CD4-positive, alpha-beta T cell treated with Interferon gamma for 1 hour (primary cell): ENCODE measurements around the gene PRDM1.

Experiments used
- DNase-seq: peaks from one replicate; pipeline ENCODE4 v3.0.0-alpha.2; 2020

PRDM1 gene

DNA sequence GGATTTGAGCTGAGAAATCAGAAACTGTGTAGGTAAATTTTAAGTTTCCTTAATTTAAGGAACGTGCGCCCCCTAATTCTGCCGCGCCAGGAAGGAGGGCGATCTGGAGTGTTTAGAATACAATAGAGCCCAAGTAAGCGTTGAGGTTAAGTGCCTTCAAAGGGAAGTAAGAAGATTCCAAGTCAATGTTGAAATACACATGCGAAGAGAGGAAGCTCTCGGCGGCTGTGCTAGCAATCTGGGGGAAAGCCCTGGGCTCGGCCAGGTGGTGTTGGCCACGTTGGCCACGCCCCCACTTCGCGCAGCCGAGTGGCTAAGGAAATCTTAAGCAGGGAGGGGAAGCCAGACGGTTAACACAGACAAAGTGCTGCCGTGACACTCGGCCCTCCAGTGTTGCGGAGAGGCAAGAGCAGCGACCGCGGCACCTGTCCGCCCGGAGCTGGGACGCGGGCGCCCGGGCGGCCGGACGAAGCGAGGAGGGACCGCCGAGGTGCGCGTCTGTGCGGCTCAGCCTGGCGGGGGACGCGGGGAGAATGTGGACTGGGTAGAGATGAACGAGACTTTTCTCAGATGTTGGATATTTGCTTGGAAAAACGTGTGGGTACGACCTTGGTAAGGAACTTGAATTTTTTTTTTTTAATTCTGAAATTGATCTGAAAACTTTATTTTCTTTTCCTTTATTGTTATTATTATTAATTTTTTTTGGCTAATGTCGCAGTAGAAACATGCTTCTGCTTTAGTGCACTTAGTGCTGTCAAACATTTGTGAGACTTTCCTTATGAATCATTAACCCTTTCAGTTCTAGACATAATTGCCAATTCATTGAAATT, at the start of gene PRDM1:
PRDM1 (plus strand) TSS at position 353 of the 830 bp plus-strand sequence; CDS start at position 571, 218 bp downstream.
- peak; percentile 91 for DNase-seq

DNA sequence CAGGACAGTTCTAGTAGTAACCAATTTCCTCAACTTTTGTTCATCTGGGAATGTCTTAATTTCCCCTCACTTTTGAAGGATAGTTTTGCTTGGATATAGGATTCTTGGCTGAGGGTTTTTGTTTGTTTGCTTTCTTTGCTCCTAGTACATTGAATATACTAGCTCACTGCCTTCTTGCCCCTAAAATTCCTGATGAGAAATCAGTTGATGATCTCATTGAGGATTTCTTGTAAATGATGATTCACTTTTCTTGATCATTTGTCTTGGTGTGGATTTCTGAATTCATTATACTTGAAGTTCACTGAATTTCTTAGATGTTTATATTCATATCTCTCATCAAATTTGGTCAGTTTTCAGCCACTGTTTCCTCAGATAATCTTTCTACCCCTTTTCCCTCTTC, 49.1 kb upstream of the PRDM1 start:
- DNase-seq, result no peak

DNA sequence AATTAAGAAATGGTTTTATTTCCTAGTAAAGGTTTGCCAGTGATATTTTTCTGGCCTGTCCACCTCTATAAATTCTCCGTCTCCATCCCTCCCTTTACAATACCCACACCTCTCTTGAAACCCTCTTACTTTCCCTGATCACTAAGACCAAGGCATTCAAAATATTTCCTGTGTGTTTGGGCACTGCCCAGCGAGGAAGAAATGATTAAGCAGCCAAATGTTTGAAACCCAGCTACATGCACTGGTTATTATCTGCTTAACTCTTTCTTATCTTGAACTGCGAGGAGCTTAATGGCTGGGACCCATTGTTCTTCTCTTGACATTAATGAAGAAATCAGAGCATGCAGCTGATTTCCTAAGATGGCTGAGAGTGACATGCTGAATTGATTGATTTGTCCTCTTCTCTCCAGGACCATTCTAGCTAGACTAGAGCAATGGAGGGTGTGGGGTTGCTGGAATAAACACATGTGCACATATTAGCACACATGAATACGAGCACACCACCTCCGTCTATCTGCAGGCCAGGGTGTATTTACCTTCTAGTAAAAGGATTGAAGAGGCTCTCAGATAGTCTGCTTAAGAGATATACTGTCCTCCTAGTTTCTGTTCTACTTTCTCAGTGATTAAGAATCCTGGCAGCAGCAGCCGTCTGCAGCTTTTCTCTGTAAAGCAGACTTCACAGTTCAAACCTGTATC, 46.1 kb upstream of the PRDM1 start:
- DNase-seq, result no peak

DNA sequence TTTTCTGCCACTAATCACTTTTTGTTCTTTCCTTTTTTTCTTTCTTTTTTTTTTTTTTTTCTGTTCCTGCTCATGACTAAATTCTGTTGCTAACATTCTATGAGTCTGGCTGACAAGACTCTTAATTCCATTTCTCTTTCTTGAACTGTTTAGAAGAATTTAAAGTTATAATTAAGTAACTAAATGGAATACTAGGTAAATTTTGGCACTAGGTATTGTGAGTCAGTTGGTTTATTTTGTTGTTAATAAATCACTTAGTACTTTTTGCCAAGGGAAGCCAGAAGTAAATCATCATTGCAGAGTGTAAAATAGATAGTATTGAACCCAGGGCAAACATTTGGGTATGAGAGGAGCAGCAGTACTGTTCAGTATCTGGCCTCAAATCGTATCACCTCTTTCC, 42.0 kb upstream of the PRDM1 start:
- DNase-seq, result no peak

DNA sequence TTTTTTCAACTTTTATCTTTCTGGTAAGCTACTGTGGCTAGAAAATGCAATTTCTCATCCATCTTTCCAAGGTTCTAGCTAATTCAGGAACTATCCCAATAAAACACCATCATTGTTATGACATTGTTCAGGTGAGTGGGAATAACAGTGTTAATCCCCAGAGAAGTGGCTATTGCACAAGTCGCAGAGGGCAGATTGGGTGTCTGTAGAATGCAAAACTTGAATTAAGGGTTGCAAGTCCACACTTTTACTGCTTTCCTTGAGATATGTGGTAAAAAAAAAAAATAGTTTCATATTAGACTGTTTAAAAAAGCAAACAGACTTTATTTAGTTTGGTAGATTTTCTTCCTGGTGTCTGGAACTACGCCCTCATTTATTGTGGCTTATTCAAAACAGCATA, 41.1 kb upstream of the PRDM1 start:
- no peak for DNase-seq

DNA sequence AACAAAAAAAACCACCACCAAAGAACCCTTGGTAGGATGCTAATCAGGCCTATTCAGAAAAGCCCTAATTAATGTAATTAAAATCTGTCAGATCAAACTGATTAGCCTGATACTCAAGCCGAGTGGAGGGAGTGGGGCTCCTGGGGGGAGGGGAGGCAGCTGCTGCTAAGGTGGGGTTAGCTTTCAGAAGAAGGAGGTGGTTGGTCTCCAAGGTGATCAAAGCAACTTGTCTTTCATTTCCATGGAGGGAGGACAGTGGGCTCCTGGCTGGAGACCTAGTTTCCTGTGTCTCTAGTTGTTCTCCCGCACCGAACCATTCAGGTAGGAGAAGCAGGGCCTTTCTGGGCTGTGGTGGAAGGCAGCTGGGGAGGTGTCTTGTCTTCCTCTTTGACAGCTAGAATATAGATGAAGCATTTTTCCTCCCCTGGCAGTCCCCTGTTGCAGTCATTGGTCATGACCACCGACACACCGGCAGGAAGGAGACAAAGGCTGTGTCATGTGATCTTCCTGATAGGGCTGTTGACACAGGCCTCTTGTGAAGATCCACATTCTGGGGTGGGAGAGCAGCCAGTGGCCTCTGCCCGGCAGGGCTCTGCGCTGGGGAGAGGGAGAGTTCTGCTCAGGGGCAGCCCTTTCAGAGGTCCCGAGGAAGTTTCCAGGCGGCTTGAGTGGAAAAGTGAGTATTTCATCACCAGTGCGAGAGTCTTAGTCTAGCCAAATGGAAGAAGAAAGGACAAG, 39.9 kb upstream of the PRDM1 start:
- no peak for DNase-seq

DNA sequence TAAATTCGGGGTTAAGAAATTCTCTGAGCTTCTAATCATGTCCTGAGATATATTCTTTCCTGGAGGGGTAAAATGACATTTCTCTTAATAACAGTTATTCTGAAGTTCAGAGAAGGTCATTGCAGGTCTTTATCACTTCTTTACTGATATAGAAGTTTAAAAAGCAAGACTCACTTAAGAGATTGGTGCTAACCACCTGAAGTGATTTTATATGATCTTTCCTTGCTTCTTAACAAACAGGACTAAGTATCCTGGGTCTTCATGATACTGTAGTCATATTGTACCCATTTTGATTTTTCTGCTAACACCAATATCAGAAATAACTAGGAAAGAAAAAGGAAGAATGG, 39.3 kb upstream of the PRDM1 start:
- no peak for DNase-seq

DNA sequence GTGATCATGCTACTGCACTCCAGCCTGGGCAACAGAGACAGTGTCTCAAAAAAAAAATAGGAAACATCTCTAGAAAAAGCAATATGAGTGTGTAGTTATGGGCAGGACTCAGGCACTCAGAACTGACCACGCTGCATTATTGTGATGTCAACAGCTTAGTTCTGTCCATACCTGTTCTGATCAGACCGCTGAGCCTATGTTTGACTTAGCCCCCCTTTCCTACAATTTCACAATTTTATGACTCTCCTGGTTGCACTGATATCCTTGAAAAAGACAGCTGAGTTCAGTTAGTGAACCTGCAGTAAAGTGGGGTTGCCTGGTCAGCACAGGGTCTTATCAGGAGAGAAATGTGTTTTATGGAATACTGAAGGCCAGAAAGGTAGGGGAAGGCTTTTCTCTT, 37.8 kb upstream of the PRDM1 start:
- DNase-seq, result no peak

DNA sequence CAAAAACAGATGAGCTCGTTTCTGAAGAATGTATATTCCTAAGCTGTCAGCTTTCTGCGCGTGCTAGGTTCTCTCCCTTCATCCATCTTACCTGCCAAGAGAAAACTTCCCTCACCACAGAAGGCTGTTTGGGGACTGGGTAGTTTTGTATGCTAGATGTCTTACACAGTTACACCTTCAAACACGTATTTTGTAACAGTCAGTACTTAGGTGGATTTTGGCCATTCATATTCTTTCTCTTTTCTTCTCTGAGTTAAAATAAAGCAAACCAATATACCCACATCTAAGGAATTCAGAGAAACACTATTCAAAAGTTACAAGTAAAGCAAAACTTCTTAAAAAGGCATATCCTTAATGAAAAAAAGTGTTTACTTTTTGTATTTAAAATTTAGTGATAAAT, 35.6 kb upstream of the PRDM1 start:
- DNase-seq, result no peak

DNA sequence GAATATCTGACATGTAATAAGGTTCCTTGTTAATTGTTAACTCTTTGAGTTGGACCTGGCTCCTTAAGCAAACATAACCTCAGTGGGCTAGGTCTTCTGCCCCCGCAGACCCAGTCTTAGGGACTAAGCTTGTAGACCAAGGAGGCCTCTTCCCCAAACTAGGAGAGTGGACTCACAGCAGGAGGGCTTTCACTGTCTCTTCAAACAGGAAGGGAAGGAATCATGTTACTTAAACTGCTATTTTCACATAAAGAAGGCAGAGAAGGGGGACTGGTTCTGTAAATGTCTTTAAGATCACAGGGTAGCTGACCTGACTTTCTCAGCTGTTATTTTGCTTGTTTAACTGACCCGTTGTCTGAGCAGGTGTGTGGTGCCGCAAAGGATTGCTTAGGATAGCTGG, 34.9 kb upstream of the PRDM1 start:
- DNase-seq, result no peak

DNA sequence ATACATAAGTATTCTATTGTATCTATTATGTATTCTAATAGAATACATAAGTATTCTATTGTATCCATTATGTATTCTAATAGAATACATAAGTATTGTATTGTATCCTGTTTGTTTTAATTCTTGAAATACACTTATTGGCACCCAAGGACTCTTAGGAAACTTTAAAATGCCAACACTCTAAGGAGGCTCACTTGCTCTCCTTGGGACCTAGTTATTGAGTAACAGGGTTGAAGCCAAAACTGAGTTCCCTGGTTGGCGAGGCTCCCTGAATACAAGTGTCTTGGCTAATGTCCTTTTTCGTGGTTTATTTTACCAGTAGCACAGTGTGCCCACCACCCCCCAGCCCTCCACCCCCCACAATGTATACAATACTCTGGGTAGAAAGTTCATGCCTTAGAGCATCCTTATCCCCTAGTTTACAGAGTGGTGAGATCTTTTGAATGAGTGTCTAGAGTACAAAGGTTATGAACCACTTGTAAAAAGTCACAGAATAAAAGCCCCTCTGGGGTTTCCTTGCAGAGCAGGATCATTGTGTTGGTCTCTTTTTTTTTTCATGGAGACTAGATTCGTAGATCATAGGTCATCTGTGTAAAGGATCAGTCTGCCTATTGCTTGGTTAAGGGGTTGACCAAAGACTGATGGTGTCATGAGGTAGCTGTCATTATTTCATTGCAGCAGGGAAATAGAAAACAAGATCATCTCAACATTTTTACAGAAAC, 32.5 kb upstream of the PRDM1 start:
- no peak for DNase-seq

DNA sequence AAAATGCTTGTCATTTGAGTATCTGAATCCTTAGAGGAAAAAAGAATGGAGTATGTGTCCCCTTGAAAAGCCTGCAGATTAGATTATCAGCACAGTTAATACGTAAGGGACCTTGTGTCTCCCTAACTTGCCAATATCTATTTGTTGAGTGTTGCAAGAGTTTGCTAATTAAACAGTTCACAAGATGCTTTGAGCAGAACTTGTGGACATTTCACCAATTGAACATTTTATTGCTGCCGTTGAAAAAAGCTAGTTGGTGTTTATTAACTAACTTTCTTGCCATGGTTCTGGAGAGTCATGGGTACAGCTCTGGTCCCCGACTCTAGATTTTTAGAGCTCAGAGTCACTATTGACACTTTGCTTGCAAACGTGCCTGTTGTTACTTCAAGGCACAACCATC, 30.6 kb upstream of the PRDM1 start:
- no peak for DNase-seq

DNA sequence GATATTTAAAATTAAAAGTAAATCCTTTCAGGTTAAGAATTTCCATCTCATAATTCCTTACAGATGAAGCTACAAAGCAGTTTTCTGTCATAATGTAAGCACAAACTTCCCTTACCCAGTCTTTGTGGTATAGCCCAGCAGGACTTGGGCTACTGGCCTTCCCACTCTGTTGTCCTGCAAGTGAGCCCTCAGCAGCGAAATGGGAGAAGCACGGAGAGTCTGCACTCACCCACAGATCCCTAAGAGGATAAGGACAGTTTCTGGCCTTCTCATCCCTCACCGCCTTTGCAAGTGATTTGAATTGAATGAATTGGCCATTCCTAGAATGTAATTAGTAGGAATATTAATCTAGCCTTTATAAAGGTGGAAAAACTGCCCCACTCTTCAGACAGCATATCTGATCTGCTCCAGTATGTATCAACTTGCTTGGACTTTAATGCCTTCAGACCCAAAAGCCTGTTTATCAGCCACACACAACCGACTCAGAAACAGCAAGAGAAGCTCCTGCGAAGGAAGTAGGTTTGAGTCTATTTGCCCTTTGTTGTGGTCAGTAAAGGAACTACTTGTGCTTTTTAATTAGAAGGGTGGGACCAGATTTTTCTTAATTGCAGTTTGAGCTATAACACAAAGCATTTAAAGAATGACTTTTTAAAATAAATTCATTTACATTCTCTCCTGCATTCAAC, 29.9 kb upstream of the PRDM1 start:
- DNase-seq, result no peak

DNA sequence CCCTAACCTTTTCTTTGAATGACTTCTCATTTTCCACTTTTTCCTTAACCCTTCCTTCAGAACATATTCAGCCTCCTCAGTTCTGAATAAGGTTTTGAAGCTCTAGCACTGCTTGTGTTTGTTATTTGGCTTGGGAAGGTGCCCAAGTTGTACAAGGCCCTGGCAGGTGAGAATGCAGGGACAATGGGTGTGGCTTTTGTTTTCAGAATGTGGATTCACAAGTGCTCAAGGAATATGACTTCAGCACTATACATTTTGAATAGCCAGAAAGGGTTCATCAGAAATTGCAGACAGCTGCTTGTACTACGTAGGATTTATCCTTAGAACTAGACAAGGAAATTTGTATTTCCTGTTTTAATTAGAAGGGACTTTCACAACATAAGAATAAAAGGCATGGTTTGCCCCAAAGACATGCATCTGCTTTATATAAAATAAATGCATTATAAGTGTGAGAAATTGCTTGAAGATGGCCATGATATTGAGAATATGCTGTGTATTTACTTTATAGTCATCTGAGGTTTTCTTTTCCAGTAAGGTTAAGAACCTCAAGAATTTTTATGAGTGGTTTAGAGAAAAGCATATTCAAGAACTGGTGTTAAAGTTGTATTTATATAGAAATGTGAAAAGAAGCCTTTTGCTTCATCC, 29.3 kb upstream of the PRDM1 start:
- DNase-seq, result no peak

DNA sequence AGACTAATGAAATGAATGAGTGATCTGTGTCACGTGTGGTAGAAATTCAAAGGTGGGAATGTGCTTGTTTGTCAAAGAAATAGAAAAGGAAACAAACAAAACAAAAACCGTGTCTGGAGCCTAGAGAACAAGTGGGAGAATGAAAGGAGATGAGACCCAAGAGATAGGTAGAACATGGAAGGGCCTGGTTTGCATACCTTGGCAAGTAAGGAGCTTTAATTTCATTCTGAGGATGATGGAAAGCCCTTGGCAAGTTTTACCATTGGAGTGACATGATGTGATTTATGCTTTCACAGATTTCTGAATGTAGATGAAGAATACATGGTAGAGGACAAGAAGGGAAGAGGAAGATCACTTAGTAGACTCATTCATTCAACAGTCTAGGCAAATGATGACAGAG, 26.8 kb upstream of the PRDM1 start:
- DNase-seq, result no peak

DNA sequence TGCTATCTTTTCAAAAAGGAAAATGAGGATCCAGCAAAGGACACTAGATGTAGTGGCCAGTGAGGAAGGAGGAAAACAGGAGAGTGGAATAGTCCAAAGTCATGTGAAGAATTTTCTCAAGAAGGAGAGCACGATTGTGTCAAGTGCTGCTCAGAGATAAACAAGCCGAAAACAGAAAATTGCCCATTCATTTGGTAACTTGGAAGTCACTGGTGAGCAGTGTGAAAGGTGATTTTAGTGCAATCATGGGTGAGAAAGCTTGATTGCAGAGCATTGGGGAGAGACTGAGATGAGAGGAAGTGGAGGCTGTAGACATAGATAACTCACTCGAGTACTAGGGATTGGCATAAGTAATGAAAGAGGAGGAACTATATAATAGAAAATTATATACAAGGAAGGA, 26.0 kb upstream of the PRDM1 start:
- no peak for DNase-seq

DNA sequence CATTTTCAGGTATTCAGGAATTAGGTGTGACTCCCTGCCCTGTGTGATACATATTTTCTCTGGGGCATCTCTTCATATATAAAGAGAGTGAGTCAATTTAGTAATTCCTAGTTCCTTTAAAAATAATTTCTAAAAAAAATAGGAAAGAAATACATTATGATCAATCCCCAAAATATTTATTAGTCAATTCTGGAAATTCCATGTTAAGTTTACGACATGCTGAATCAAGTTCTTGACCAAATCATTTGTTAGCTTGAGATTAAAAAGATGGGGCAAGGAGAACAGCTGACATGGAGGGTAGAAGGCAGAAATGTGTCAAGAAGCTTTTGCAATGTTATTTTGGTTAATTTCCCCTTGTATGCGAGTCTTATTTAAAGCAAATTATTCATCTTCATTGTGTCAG, 22.7 kb upstream of the PRDM1 start:
- DNase-seq, result no peak

DNA sequence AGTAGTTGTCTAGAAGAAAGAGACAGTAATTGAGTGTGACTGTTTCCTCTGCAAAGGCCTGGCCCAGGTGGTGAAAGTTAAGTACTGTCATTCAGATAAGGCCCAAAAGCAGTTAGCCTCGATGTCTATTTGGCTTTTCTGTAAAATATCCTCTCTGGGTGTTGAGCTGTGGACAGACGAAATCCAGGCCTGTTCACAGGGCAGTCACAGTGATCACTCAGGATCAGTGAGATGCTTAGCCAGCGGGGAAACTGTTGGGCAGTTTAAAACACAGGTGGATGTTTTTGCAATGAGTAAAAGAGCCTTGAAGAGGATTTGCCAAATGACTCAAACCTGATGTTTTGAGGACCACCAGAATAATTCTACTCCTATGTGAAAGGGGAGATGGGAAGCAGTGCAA, 22.0 kb upstream of the PRDM1 start:
- no peak for DNase-seq

DNA sequence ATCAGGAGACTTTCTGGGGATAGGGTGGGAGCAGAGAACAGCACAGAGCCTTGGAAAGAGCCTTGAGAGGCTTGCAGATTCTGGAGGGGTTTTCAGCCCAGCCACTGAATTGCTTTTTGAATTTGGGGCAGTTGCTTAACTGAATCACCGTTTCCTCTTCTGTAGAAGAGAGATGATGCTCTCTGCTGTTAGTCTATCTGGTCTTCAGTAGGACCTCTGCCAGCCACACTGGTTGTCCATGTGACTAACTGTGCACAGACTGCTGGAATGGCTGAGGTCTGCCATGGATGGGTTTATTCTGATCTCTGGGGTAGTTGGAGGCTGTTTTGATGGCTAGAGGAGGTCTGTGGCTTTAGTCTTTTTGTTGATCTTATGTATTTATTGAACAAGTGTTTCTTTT, 21.4 kb upstream of the PRDM1 start:
- DNase-seq, result no peak

DNA sequence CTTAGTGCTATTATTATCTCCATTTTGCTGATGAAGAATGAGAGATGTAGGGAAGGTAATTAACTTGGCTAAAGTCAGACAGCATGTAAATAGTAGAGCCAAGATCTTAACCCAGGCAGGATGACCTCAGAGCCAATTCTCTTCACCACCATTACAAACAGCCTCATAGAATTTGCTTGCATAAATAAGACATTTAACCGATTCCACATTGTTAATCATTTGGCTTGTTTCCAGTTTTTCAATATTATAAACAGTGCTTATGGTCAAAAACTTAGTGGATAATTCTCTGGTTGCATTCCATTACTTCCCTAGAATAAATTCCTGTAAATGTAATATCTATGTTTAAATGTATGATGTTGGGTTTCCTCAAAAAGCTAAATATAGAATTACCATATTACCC, 19.1 kb upstream of the PRDM1 start:
- no peak for DNase-seq

DNA sequence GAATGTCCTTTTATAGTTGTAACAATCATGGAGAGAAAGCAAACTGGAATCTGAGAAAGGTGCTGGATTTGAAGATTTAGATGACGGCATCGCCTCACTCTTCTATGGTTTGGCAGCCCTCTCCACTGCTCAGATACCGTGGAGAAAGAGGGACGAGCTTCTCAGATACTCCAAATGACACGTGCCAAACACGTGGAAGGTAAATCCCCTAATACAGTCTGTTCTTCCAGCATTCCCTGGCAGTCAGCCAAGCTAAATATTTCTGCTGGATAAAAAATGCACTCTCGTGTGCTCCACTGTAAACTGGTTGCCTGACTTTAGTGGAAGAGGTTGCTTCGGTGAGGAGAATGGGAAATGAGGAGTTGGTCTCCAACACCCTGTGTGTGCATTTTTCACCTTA, 16.7 kb upstream of the PRDM1 start:
- no peak for DNase-seq

DNA sequence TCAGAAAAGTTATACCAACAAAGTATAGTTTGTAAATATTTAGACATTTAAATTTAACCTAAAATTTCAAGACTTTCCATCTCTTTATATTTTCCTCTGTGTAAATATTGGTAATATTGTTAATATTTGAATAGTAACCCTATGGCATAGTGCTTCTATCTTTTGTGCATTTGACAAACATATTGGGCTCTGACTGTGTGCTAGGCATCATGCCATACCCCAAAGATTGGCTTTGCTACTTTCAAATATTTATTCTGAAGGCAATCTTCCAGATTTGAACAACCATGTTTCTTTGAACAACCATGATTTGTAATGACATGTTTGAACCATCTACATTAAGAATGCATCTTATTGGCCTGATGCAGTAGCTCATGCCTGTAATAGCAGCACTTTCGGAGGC, 15.5 kb upstream of the PRDM1 start:
- DNase-seq, result no peak
